ENCODE measurements around the gene STK32C. TPM values are rescaled to one million over a fixed set of nuclear protein-coding genes. Genes with fewer than 3 reads are reported as not detected.

Gene STK32C
- polyA plus RNA-seq, 4 donors, result 11.2 to 17.3 (median 14.6) TPM

DNA sequence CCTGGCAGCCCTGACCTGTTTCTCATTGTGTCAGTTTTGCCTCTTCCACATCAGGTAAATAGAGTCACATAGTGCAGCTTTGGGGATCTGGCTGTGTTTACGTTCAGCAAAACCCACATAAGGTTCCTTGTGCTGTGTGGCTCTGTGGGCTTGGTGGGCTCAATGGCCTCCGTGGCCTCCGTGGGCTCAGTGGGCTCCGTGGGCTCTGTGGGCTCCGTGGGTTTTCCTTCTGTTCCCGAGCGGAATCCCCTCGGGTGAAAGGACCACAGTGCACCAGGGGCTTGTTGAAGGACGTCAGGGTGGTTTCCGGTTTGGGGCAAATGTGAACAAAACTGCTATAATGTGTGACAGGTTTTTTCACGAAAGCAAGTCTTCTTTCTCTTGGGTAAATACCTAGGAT is 133.5 kb downstream of the STK32C start:
- no peak for DNase-seq (ENCODE audit: low read depth in 4 of 4, low spot score in 2 of 4)

DNA sequence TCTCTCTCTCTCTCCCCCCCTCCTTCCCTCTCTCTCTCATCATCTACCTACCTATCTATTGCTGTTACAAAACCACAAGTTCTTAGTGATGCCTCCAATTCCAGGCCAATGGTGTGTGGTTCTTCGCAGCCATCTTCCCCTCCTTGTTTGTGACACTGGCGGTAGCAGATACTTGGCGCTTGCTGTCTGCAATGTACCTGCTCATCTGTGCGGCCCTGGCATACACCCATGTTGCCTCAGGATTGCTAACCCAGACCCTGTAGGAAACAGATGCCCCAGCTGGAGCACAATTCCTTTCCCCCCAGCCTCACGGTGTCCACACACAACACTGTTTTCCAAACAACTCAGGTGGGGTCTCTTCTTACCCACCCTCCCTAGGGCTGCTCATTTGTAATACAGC is 134.6 kb downstream of the STK32C start:
- DNase-seq (ENCODE audit: low read depth in 4 of 4, low spot score in 2 of 4), result no peak

DNA sequence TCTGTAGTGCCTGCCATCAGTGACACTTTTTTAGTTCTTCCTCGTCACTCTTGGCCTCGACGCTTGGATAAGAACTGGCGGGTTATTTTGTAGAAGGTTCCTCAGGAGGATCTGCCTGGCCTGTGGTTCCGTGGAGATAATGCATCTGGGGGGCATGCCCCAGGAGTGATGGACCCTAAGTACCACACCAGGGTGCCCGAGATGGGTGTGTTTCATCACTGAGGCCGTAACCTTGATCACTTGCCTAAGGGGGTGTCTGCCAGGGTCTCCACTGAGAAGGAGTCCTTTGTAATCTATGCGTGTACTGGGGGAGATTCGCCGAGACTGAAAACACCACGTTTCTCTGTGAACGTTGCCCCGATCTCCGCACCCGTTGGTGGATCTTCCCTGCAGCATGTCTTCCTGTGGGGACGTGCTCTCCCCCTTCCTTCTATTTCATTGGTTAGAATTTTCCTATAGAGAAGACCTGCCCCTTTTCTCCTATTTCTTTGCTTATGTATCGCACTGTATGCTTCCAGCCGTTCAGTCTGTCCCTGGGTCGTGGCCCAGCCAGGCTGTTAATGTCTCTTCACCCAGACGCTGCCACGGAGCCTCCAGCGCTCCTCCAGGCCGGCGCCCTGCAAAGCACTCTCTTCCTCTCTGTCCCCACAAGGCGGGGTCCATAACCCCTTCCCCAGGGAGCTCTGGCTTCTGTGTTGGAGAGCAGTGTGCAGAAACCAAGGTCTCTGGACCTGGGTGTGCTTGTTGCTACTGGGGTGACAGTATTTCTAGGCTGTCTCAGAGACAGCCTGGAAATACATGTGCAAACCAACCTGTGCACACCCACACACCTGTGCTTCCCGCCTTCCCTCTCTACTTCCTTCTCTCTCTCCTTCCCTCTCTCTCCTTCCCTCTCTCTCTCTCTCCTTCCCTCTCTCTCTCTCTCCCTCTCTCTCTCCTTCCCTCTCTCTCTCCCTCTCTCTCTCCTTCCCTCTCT is 135.4 kb downstream of the STK32C start:
- DNase-seq (ENCODE audit: low read depth in 4 of 4, low spot score in 2 of 4), result no peak

DNA sequence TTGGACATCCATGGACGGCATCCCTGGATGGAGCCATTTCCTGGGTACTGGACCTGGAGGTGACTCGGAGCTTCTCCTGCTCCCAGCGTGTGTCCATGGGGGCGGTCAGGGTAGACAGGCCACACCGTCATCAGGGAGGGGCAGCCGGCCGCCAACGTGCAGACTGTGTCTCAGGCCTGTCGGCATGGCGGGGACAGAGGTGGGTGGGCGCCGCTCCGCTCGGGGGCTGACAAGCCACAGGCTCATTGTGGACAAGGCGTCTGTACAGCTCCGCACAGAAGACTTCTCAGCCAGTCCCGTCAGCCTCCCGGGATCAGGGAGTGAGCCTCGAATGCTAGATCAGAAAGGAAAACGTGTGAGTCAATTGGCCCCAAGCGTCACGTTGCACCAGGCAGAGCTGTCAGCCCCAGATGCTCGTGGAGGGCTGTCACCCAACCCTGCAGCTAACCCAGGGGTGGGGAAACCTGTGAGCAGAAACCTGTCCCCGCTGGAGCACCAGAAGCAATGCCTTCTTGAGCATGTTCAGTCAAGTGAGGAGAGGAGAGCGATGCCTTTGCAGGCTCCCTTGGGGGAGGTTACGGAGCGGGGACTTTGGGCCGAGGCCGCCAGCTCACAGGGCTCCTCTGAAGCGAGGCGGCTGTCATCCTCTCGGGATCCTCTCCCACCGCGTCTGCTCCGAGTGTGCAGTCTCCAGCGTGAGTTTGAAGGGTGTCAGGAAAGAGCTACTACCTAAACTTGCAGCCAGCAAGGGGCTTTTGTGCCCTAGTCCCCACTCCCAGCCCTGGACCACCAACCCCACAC is 137.0 kb downstream of the STK32C start:
- no peak for DNase-seq (ENCODE audit: low read depth in 4 of 4, low spot score in 2 of 4)

DNA sequence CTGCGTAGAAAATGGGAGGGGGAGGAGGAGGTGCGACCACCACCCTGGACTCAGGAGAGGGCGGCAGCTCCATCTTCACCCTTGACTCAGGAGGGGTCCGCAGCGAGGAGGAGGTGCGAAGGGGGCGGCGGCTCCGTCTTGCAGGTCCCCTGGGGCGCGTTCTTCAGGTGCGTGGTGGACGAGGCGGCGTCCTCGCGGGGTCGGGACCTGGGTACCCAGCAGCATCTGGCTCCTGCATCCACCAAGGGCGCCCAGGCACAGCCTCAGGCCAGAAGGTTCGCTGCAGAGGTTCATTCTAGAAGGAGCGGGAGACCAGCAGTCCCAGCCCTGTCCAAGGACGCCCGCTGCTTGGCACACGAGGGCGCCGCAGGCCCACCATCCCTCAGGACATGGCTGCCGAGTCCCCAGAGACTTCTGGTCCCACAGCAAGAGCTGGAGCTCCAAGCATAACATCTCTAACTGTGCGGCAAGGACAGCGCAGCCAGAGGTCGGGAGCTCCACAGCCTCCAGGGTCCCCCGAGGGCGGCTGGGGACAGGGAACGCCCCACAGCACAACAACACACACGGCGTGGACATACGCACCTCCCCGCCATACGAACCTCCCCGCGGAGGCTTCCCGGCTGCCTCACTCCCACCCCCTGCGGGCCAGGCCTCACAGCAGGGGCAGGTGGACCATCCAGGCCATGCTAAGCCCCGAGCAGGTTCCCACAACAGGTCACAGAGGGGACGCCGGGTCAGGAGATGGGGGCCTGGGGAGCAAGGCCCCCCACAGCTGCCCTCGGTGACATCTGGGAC is 137.8 kb downstream of the STK32C start:
- DNase-seq (ENCODE audit: low read depth in 4 of 4, low spot score in 2 of 4), result no peak

DNA sequence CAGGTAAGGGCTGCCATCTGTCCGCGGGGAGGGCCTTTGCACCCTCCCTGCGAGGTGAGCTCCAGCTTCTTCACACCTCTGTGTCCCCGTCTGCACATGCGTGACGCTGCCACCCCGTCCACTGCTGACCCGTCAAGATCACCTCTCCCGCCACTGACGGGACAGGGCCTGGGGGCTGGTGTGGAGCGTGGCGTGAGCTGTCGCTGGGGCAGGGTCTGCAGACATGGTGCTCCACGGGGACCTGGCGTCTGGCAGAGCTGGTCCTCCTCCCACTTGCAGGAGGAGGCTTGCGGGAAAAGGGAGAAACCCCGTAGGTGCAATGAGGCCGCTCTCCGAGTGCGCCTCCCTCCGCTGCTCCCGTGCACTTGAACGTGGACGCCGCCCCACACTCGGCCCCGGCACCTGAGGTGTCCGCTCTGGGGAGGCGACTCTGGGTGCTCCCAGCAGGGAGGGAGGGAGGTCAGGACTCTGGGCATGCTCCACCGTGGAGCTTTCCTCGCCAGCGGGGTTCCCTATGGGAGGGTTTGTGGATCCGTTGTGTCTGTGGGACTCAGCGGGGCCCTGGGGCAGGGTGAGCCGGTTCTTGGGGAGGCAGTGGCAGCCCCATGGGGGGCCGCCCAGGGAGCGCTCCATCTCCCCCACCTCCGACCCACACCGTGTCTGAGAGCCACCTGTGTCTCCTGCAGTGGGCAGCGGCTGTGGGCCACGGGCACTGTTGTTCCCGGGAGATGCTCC is 138.6 kb downstream of the STK32C start:
- DNase-seq (ENCODE audit: low read depth in 4 of 4, low spot score in 2 of 4), result no peak

DNA sequence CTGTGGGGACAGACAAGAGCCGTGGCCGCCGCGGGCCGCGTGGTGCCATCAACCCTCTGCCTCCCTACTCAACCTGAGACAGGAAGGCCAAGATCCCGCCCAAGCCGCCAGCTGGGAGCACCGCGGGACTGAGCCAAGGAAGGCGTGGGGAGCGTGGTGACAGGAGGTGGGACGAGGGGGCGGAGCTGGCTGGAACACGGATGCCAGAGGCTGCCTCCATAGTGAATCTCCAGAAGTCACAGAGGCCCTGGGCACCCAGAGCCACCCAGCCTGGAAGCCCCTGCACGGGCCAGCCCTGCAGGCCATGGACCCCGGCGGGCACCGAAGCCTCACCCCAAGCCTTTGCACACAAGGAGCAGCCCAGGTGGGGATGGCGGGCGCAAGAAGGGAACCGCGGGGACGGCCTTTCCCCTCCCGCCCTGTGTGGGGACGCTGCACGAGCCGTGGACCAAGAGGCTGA is 139.1 kb downstream of the STK32C start:
- DNase-seq (ENCODE audit: low read depth in 4 of 4, low spot score in 2 of 4), result no peak

DNA sequence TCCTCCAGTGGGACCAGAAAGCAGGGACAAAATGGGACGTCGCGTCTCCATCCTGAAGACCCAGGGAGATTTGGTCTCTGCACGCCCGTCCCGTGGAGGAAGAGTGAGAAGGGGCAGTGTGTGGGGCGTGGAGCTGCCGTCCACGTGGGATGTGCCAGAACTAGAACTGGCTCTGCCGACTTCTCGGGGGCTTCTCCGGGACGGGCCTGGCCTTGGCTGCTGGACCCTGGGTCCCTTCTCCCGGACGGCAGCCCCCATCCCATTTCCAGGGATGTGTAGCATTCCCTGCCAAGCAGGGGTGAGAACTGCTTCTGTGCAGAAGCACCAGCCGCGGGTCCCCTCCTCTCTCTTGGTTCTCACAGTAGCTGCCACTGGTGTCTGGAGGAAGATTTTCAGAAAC is 139.8 kb downstream of the STK32C start:
- no peak for DNase-seq (ENCODE audit: low read depth in 4 of 4, low spot score in 2 of 4)

DNA sequence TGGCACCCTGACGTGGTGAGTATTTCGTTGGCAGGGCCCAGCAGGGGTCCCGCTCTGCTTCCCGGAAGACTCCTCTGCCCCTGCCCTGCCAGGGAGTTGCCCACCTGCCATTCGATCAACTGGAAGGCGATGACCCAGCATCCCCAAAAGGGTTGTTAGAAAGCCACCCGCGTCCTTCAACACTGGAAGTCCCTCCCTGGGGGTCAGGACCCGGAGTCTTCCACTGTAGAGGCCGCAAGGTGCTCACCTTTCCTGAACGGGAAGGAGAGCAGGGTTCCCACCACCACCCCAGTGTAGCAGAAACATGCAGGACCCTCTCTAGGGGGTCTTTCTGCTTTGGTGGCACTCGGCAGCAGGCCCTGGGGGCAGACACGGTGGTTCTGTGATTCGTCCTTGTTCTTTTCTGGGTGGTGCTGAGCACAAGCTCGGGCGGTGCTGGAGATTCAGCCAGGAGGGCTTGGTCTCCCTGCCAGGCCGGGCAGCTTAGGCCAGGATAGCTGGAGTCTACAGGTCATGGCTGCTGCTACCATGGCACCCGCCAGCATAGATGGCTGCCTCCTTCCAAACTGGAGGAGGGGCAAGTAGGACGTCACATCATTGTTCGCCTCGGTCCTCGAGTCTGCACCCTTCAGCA is 140.6 kb downstream of the STK32C start:
- no peak for DNase-seq (ENCODE audit: low read depth in 4 of 4, low spot score in 2 of 4)

DNA sequence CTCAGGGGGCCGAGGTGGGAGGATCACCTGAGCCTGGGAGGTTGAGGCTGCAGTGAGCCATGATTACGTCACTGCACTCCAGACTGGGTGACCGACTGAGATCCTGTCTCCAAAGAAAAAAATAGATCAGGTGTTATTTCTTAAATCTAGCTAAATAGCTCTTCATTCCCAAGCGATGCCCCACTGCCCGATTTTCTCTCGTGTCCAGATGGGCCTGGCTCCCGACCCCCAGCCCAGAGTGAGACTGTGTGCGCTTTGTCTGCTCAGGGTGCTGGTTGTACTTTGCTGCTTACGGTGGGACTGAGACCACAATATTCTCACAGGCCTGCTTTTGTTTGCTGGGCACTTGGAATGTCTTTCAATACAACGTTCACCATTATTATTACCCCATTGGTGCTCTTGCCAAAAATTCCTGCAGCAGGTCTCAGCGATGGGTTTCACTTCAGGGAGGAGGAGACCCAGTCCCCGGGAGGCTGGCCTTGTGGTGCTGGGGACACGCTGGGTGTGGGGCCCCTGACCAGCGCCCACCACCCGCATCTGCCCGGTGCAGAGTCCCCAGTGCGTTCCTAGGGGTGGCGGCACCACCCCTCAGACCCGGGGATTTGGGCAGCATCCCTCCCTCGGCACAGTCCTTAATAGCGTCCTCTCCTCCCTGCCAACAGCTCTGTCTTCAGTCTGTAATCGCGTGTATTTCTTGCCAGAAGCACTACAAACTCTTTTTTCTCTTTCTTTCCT is 141.4 kb downstream of the STK32C start:
- no peak for DNase-seq (ENCODE audit: low read depth in 4 of 4, low spot score in 2 of 4)

DNA sequence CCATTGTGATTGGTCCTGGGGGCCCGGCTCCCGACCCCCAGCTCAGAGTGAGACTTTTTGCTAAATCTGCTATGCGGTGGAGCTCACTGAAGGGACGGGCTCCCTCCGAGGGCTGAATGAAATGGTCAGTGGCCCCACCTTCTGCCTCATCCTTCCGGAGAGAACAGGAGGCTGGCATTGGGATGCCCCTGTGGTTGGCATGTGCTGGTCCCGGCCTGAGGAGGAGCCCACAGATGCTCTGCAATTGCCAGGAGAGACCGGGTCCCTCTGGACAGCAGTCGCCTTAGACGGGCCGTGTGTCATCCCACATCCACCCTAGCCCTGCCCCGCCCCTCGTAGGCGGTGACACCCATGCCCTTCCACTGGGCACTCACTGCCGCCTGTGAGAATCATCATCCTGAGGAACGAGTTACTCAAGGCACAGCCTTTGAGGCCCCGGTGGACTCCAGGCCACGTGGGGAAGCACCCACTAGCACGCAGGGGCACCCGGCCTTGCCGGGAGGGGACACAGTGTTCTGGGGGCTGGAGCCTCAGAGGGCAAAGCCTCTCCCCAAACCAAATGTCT is 142.3 kb downstream of the STK32C start:
- DNase-seq (ENCODE audit: low read depth in 4 of 4, low spot score in 2 of 4), result no peak

DNA sequence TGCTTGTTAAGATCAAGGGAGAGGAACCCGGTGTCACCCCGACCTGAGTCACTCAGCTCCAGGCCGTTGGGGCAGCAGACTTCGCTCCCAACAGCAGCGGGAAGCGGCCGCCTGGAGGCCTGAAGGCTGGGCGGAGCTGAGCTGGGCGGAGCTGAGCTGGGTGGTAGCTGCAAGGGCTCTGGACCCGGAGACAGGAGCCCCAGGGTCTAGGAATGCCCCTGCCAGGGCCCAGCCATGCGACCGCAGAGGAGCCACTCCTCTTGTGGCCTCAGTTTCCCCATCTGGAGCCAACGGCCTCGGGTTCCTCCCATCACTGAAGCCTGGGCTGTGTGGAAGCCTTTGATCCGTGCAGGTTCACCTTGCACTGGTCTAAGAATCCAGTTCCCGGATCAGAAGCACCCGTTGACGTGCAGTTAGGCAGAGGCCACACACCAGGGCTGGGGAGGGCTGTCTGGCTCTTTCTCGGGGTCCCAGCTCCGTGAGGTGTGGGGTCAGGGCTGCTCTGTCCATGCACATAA is 142.9 kb downstream of the STK32C start:
- no peak for DNase-seq (ENCODE audit: low read depth in 4 of 4, low spot score in 2 of 4)

DNA sequence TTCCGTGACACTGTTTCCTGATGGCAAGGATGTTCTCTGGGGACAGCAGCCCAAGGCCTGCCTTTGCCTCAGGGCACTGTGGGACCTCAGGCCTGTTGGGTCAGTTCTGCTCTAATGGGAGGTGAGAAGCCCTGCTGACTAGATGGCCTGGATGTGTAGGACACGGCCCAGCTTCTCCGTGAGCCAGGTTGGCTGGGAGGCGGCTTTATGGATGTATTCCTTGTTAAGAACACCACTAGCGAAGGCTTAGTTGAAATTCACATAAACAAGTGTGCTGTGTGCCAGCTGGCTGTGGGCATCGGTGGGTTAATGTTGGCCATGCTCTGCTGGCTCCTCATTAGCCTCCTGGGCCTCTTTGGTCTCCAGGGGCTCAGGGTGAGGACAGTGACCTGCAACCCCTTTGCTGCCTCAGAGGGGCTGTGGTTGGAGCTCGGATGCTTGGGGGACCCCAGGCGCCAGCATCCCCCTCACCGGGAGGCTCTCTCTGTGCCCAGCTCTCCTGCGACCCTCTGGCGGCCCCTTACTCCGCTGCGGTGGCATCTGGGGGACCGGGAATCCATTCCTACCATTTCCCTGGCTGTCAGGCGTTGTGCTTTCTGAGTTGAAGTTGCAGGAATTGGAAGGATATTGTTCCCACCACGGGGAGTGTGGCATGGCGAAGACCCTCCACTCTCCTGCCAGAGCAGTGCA is 143.8 kb downstream of the STK32C start:
- no peak for DNase-seq (ENCODE audit: low read depth in 4 of 4, low spot score in 2 of 4)

DNA sequence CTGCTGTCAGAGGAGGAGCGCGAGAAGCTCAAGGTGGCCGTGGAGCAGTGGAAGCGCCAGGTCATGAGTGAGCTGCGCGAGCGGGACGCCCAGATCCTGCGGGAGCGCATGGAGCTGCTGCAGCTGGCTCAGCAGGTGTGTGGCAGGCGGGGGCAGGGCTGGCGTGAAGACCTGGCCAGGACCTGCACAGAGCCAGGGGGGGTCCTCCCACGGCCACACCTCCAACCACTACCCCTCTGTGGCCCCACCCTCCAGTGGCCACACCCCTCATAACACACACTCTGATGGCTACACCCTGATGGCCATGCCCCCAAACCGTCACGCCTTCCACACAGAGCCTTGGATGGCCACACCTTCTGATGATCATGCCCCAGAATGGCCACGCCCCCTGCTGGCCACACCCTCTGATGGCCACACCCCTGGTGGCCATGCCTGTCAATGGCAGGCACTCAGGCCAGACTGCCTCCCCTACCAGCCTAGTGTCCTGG is 144.4 kb downstream of the STK32C start:
- no peak for DNase-seq (ENCODE audit: low read depth in 4 of 4, low spot score in 2 of 4)

DNA sequence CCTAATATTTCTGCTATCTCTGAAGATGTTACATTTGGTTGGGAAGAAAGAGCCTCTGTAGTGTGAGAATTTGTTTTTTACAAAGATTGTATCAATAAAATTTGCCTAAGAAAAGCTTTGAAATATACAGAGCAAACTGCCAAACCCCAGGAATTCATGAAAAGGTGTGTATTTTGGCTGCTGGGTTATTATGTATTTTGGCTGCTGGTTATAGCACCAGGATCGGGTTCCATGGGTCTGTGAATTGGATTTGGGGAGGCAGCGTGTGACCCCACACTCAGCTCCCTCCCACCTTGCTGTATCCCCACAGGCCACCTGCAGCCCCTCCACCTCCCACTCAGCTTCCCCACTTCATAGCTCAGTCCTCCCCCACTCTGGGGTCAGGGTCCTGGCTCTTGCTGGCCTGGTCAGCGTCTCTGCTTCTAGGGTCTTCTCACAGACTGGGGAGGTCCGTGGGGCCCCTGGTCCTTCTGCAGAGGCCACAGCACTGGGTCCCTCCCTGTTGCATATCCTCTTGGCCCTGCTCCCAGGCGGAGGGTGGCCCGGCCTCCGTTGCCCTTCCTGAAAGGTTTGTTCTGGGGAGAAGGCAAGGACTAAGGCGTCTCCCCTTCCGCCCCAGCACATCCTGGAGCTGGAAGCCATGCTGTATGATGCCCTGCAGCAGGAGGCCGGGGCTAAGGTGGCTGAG is 145.0 kb downstream of the STK32C start:
- no peak for DNase-seq (ENCODE audit: low read depth in 4 of 4, low spot score in 2 of 4)

DNA sequence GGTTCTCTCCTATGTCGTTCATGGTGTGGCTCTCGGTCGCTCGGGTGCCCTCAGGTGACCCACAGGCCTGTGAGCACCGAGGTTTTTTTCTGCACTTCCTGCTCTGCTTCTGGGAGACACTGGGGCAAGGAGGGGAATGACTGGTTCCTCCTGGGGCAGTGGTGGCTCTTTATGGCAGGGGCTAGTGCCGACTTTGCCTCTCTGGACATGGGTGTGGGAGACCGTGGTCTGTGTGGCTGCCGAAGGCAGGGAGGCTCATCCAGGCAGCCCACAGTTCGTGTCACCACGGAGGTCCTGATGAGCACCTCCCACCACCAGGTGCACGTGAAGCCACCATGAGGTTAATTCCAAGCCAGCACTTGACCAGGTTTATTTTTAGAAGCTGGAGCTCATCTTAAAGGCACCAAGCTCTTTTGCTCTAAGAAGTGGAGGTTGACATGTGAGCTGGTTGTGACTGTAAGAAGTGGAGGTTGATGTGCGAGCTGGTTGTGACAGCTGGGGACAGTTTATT is 145.7 kb downstream of the STK32C start:
- DNase-seq (ENCODE audit: low read depth in 4 of 4, low spot score in 2 of 4), result no peak
